CD14-positive monocyte (primary cell): ENCODE measurements around the gene MS4A14. TPM values are rescaled to one million over a fixed set of nuclear protein-coding genes. Genes with fewer than 3 reads are reported as not detected.

Source experiments
- DNase-seq, 3 donors: peaks; one replicate each; pipeline ENCODE4 v3.0.0-alpha.2; 2011 to 2022
- H2AFZ ChIP-seq: 2 replicates; pipeline ENCODE4 v1.6.0; 2012; ENCODE audit warnings: mild to moderate bottlenecking, low read depth, low read length, inconsistent platforms; ENCODE audit not compliant: insufficient read depth, poor library complexity, severe bottlenecking
- H3K27ac ChIP-seq, 2 donors: 1 replicate in 1 of 2; 2 replicates in 1 of 2; pipeline ENCODE4 v1.5.1; 2012 to 2013; ENCODE audit warnings: low read length in 2 of 2, control low read depth in 1 of 2, inconsistent platforms in 1 of 2, low read depth in 1 of 2, mild to moderate bottlenecking in 1 of 2
- H3K27me3 ChIP-seq, 2 donors: one replicate each; pipeline versions ENCODE4 v1.6.0 to v1.6.1; 2011 to 2013; ENCODE audit warnings: low read length in 2 of 2; ENCODE audit not compliant: control insufficient read depth in 2 of 2, insufficient read depth in 2 of 2
- H3K36me3 ChIP-seq, 2 donors: replicated peaks in 1 of 2; 1 replicate in 1 of 2; 2 replicates in 1 of 2; pipeline versions ENCODE4 v1.5.1 to v1.6.1; 2012 to 2013; ENCODE audit warnings: low read length in 2 of 2, control low read depth in 1 of 2, inconsistent platforms in 1 of 2, mild to moderate bottlenecking in 1 of 2; ENCODE audit not compliant: insufficient read depth in 2 of 2, control insufficient read depth in 1 of 2
- H3K4me1 ChIP-seq, 2 donors: 1 replicate in 1 of 2; 2 replicates in 1 of 2; pipeline versions ENCODE4 v1.5.1 to v1.6.1; 2012 to 2013; ENCODE audit warnings: low read length in 2 of 2, control low read depth in 1 of 2, inconsistent platforms in 1 of 2, mild to moderate bottlenecking in 1 of 2, moderate library complexity in 1 of 2; ENCODE audit not compliant: insufficient read depth in 2 of 2, control insufficient read depth in 1 of 2
- H3K4me2 ChIP-seq: replicated peaks from 2 replicates; pipeline ENCODE3; 2012; ENCODE audit warnings: low read length, moderate library complexity, mild to moderate bottlenecking; ENCODE audit not compliant: poor library complexity, severe bottlenecking; ENCODE audit errors: extremely low read depth
- H3K4me3 ChIP-seq, 3 experiments: fragments of 200-600 bp in 1 of 3; sonication (generic) in 1 of 3; replicated peaks in 1 of 3; 1 replicate in 2 of 3; 2 replicates in 1 of 3; pipeline ENCODE4 v1.5.1; 2011 to 2013; ENCODE audit warnings: low read length in 3 of 3, mild to moderate bottlenecking in 3 of 3, control low read depth in 2 of 3, low read depth in 2 of 3, inconsistent platforms in 1 of 3, moderate library complexity in 1 of 3
- H3K79me2 ChIP-seq: 2 replicates; pipeline ENCODE4 v1.6.0; 2012; ENCODE audit warnings: mild to moderate bottlenecking, control low read depth, inconsistent platforms, low read length, moderate library complexity; ENCODE audit not compliant: insufficient read depth
- H3K9ac ChIP-seq: 2 replicates; pipeline ENCODE4 v1.6.0; 2017; ENCODE audit warnings: low read length, mild to moderate bottlenecking; ENCODE audit not compliant: insufficient read depth, poor library complexity, severe bottlenecking
- H3K9me3 ChIP-seq, 2 donors: replicated peaks in 1 of 2; 1 replicate in 1 of 2; 2 replicates in 1 of 2; pipeline versions ENCODE4 v1.5.1 to v1.6.1; 2012 to 2013; ENCODE audit warnings: low read length in 2 of 2, control low read depth in 1 of 2; ENCODE audit not compliant: control insufficient read depth in 1 of 2, insufficient read depth in 1 of 2
- H4K20me1 ChIP-seq: 2 replicates; pipeline ENCODE4 v1.6.0; 2012; ENCODE audit warnings: mild to moderate bottlenecking, low read length, control low read depth, moderate library complexity; ENCODE audit not compliant: insufficient read depth
- H3K27ac Mint-ChIP-seq, 7 donors: one replicate each; pipeline ENCODE4 v1.8.0; 2020; ENCODE audit warnings: mild to moderate bottlenecking in 7 of 7, mixed read lengths in 7 of 7, moderate library complexity in 6 of 7, inconsistent platforms in 2 of 7
- H3K27me3 Mint-ChIP-seq, 3 donors: one replicate each; pipeline ENCODE4 v1.8.0; 2021 to 2022; ENCODE audit warnings: low read depth in 3 of 3, mild to moderate bottlenecking in 3 of 3, mixed read lengths in 3 of 3, moderate library complexity in 3 of 3, inconsistent platforms in 1 of 3
- H3K36me3 Mint-ChIP-seq, 2 donors: one replicate each; pipeline ENCODE4 v1.8.0; 2020; ENCODE audit warnings: mixed read lengths in 2 of 2, inconsistent platforms in 1 of 2, mild to moderate bottlenecking in 1 of 2
- H3K4me1 Mint-ChIP-seq: one replicate; pipeline ENCODE4 v1.8.0; 2020; ENCODE audit warnings: mild to moderate bottlenecking, mixed read lengths
- H3K4me3 Mint-ChIP-seq, 2 donors: one replicate each; pipeline ENCODE4 v1.8.0; 2020; ENCODE audit warnings: mild to moderate bottlenecking in 2 of 2, mixed read lengths in 2 of 2, moderate library complexity in 1 of 2
- H3K9me3 Mint-ChIP-seq, 7 donors: one replicate each; pipeline ENCODE4 v1.8.0; 2020 to 2022; ENCODE audit warnings: mixed read lengths in 7 of 7, mild to moderate bottlenecking in 6 of 7, moderate library complexity in 6 of 7, inconsistent platforms in 2 of 7
- CTCF ChIP-seq: fragments of 200-600 bp; IDR thresholded peaks from one replicate; pipeline ENCODE4 v1.8.0; 2022; ENCODE audit warnings: antibody characterized with exemption, mild to moderate bottlenecking
- WGBS: methylation state at CpG from one replicate; pipeline ENCODE4 v1.1.5; 2013; ENCODE audit warnings: missing lambda C conversion rate; ENCODE audit not compliant: insufficient coverage; 5-methylcytosine and 5-hydroxymethylcytosine counted together
- intact Hi-C, 2 donors: fragments of 100-400 bp; cut with micrococcal nuclease; formaldehyde crosslinking; loops; one replicate each; pipeline versions ENCODE4 v1.15.0 to v1.15.1; 2023
- polyA plus RNA-seq, 3 donors: library from polyadenylated mRNA; depleted of rRNA in 1 of 3; unstranded in 2 of 3; stranded (reverse) in 1 of 3; fragments of 300-500 nt in 2 of 3; fragments of >200 nt in 1 of 3; fragmentation: Illumina TruSeq in 2 of 3; gene quantifications; 1 replicate in 2 of 3; 2 replicates in 1 of 3; pipeline ENCODE4 v1.2.3, GENCODE V29; 2012 to 2021

Gene MS4A14
- polyA plus RNA-seq, 3 donors = 3.0 to 30.8 (median 7.5) TPM

DNA sequence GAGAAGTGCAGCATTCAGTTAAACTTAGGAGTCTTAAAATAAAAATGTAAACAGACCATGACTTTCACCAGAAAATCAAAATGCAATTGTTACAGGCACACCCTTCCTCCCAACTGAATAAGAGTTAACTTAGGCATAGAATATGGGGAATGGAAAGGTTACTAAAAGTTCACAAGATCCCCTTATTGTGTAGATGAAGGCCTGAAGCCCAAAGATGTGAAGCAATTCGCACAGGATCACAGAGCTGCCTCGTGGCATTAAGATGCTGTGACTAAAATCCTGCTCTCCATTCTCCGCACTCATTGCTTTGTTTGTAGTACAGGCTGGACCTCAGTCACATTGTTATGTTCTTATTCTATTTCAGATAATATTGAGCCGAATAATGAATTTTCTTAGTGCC lies 37.1 kb downstream of the MS4A14 start:
- H3K9me3 Mint-ChIP-seq = peaks cover 0 to 3% (median 0%) of the 10 kb centered on the region in 7 donors
- H3K4me3 Mint-ChIP-seq = no peak overlapping the region
- no peak overlapping the region for H3K27ac ChIP-seq
- H4K20me1 ChIP-seq = no peaks in the 10 kb centered on the region
- no peaks in the 10 kb centered on the region for H3K4me1 ChIP-seq
- peaks cover 13% of the 10 kb centered on the region for H3K4me1 Mint-ChIP-seq
- H3K9ac ChIP-seq = no peak overlapping the region
- peaks cover 0 to 4% (median 0%) of the 10 kb centered on the region in 3 donors for H3K27me3 Mint-ChIP-seq
- no peak overlapping the region for H2AFZ ChIP-seq
- intact Hi-C loops = no loop called here
- H3K27ac Mint-ChIP-seq = no peak overlapping the region
- H3K27me3 ChIP-seq = peaks cover 0 to 2% of the 10 kb centered on the region in 2 donors
- H3K36me3 Mint-ChIP-seq = no peaks in the 10 kb centered on the region
- no peaks in the 10 kb centered on the region for H3K9me3 ChIP-seq
- H3K4me3 ChIP-seq = no peak overlapping the region
- DNase-seq = no peak
- no peaks in the 10 kb centered on the region for H3K36me3 ChIP-seq
- WGBS = no CpG with 5 or more reads among the region's 4 CpGs
- no peak overlapping the region for H3K4me2 ChIP-seq
- TF ChIP-seq CTCF = no peak
- no peaks in the 10 kb centered on the region for H3K79me2 ChIP-seq

DNA sequence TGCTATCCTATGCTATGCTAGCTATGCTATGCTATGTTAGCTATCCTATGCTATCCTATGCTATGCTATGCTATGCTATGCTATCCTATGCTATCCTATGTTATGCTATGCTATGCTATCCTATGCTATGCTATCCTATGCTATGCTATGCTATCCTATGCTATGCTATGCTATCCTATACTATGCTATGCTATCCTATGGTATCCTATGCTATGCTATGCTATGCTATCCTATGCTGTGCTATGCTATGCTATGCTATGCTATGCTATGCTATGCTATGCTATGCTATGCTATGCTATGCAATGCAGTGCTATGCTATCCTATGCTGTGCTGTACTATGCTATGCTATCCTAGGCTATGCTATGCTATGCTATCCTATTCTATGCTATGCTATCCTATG lies 50.8 kb downstream of the MS4A14 start:
- Histone ChIP-seq H3K4me1 (peaks cover 14 to 28% of the 10 kb centered on the region in 2 donors), H4K20me1 (no peaks in the 10 kb centered on the region), H3K27ac (peak overlapping the region in 1 of 2 donors; percentile 82), H3K36me3 (no peaks in the 10 kb centered on the region), H3K9me3 (no peaks in the 10 kb centered on the region), H3K4me2 (peak overlapping the region; percentile 78), H3K27me3 (no peaks in the 10 kb centered on the region), H3K4me3 (peak overlapping the region in 1 of 3 experiments; percentile 77), H3K9ac (no peak overlapping the region), H3K79me2 (no peaks in the 10 kb centered on the region), H2AFZ (no peak overlapping the region)
- Mint-ChIP-seq H3K27ac (peak overlapping the region in 3 of 7 donors; percentile 36 to 73 (median 42)), H3K4me1 (peaks cover 31% of the 10 kb centered on the region), H3K27me3 (peaks cover 0 to 1% (median 0%) of the 10 kb centered on the region in 3 donors), H3K9me3 (peaks cover 0 to 7% (median 2%) of the 10 kb centered on the region in 7 donors), H3K4me3 (no peak overlapping the region), H3K36me3 (no peaks in the 10 kb centered on the region)
- no peak for TF ChIP-seq CTCF
- no peak for DNase-seq
- intact Hi-C loops = no loop called here
